Superior temporal gyrus (tissue), 1 donor: ENCODE measurements around the gene MYO15B.
"Not testable (repeated sequence)": the region's sequence is repeated elsewhere in the genome, so short reads cannot be mapped to it uniquely, and the experiment has no call there.

Experiments used
- DNase-seq: peaks from one replicate; pipeline ENCODE4 v3.0.0-alpha.2; 2016; ENCODE audit errors: extremely low spot score

MYO15B gene

DNA sequence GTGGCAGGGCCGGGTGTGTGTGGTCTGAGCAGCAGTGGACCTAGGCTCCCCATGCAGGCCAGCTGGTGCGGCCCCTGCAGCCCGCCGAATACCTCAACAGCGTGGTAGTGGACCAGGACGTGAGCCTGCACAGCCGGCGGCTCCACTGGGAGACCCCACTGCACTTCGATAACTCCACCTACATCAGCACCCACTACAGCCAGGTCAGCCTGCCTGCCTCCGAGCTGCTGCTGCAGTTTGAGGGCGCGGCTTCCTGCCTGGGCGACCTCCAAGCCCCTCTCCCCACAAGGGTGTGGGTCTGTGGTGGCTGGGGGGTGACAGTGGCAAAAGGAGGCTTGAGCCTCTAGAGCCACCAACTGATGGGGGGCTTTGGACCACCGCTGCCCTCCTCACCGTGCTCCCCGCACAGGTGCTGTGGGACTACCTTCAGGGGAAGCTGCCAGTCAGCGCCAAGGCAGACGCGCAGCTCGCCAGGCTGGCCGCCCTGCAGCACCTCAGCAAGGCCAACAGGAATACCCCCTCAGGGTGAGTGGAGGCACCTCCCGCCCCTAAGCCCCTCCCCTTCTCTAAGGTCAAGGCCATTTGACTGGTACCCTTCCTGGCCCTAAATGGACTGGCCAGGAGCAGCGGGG lies 37.2 kb downstream of the MYO15B start:
- no peak for DNase-seq

DNA sequence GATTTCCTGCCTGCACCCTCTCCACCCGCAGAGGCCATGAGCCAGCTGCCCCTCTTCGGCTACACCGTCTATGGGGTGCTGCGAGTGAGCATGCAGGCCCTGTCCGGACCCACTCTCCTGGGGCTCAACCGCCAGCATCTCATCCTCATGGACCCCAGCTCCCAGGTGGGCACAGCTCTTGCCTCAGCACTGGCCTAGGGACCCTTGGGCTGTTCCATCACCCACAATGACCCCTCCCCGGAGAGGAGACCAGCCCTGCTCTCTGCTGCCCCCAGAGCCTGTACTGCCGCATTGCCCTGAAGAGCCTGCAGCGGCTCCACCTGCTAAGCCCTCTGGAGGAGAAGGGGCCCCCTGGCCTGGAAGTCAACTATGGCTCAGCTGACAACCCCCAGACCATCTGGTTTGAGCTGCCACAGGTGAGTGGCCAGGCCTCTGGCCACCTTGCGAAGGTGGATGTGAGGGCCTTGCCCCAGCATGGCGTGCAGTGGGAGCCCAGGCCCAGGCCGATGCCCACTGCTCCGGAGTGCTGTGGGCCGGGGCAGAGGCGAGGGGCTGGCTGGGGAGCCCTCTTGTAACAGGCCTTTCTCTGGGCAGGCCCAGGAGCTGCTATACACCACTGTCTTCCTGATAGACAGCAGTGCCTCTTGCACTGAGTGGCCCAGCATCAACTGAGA lies 38.4 kb downstream of the MYO15B start:
- DNase-seq, result peak; percentile 40

DNA sequence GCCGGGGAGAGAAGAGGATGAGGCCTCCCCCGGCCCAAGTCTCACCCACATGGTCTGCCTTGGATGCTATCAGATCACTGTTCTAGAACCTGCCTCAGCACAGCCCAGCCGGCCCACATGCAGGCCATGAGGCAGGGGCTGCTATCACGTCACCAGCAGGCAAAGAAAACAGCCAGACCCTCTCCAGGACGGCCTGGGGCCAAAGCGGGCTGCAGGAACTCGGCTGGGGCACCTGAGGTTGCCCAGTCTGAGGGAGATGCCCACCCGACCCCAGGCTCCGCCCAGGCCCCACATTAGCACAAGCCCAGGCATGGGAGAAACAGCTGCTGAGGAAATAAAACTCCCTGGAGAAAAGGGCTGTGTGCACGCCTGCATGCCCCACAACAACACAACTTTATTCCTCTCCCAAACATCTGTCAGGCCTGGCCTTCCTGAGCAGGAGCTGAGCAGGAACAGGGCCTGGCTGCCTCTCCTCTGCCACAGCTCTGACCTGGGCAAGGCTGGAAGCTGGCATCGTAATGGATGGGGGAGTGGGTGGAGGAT lies 39.0 kb downstream of the MYO15B start:
- no peak for DNase-seq

DNA sequence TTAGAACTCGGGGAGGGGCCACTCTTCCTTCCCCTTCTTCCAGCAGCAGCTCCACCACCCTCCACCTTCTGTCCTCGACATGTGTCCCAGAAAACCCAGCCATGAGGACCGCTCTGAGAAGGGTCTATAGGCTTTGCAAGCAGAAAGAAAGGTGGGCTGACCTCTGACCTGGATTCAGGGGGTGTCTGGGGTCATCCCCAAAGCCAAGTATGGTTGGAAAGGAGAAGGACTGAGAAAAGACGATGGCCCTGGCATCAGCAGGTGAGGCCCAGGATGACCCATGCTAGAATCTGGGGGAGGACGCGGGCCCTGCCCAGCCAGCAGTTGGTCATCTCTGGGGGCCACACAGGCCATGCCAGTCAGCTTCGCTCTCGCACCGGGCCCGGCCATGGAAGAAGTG lies 39.5 kb downstream of the MYO15B start:
- no peak for DNase-seq

DNA sequence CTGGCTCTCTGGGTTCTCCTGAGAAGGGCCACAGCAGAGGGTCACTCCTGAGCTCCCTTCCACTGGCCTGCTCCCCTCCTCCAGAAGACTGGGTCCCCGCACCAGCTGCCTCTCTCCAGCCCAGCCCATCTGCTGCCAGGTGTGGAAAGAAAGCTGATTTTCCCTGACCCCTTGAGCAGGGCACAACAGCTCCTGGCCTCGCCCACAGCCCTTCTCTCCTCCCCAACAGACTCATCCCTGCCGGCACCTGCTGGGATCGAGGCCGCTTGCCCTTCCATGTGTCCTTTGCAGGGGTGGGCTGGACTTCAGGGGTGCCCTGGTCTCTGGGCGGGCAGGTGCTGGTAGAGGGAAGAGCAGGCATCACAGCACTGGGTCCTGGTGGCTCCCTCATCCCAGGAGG lies 40.8 kb downstream of the MYO15B start:
- DNase-seq, result no peak

DNA sequence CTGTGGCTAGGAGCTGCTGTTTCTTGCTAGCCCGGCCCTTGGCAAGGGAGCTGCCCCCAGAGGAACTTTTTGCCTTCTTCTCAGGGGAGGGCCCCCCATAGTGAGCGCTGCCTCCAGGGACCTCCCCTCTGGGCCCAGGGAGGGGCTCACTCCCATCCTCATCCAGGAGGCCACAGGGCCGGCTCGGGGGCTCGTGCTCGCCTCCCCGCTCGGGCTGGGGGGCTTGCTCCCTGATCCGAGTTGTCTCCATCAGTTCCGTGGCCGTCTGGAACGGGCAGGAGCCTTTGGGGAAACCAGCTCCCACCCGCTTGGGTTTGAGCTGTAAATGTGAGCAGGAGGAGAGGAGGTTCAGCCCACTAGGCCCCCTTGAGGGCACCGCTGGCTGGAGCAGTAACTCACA lies 41.6 kb downstream of the MYO15B start:
- DNase-seq, result no peak

DNA sequence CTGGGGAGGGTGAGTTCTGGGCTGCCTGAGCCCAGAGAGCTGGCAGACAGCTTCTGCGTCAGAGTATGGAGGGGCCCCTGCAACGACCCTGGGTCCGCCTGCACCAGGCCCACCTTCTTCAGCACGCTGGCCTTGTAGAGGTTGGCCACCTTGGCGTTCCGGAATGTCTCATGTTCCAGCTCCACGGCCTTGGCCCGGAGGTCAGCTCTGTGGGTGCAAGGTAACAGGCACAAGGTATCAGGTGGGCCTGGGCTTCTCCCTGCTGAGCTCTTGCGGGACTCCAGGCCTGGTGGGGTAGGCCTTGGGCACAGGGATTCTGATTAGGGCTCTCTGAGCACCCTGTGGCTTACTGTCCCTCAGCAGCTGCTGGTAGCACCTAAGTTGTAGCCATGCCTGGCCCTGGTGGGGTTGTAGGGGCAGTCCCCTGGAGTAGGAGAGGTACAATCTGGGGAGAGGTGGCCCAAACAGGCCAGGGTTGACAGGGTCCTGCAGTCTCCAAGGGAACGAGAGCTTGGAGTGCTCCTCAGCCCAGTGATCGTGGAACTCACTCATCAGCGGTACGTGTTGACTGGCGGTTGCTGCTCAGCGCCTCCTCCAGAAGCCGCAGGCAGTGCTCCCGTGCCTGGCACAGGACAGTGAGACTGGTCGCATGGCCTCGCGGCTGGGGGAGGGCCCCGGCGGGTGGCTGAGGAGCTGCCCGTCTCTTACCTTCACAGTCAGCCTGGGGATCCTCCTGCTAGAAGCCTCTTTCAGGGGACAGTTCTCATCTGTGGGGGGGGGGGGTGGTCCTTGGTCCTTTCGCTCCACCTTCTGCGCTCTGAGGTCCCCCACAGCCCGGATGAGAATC lies 42.7 kb downstream of the MYO15B start:
- no peak for DNase-seq

DNA sequence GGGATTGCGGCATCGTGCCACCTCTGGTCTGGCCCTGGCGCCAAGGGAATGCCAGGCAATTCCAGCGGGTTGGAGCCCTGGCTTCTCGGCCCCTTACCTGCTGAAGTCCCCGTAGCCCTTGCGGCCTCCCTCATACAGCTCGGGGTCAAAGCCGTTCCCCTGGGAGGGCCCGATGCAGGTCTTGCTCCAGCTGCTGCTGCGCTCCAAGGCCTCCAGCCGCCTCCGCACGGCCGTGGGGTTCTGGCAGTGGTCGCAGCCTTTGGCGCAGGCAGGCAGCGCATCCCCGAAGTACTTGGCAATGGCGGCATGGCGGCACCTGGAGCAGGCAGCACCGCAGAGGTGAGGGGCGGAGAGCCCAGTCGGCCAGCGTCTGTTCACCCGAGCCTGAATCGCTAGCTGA lies 43.8 kb downstream of the MYO15B start:
- no peak for DNase-seq

DNA sequence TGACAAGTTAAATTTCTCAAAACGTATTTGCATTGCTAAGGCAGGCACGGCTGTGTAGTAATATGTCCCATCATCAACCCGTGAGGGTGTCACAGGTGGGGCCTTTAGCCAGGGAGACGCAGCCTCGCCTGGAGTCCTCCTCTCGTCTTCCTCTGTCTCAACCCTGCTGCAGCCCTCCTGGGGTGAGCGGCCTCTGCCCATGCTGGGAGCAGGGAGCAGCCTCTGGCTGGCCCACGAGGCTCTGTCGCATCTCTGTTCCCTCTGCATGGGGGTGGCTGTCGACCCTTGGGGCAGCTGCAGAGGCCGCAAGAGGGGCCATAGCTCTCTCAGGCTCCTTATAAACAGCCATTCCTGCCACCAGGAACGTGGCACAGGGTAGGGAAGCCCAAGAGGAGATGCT lies 44.8 kb downstream of the MYO15B start:
- no peak for DNase-seq

DNA sequence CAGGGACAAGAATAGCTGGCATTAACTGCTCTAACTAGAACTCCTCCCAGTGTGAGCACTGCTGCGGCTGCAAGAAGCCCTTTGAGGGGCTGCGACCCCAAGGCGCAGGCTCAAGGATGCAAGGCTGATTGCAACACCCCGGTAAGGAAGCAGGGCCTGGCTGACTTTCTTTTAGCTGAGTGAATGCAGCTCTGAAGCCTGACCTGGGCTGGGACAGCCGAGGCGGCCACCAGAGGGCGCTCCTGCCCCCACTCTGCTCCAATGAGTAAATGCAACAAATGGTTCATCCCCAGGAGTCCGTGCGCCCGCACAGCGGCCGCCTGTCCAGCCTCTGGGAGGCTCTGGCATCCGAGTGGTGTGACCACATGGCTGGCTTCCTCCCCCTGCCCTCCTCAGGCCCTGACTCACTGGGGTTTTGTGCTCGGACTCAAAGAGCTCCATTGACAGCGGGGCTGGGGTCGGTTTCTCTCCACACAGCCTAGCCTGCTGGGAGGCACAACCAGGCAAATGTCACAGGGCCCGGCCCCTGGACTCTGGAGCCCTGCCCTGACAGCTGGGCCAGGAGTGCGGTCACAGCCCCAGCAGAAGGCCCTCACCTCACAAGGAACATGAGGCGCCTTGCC lies 45.4 kb downstream of the MYO15B start, which contains the start of gene SMIM5:
TSS of gene SMIM5 (plus strand) at position 572 of the 623 bp plus-strand sequence. CDS start 6,768 bp downstream, outside the sequence.
- peak; percentile 96 for DNase-seq

DNA sequence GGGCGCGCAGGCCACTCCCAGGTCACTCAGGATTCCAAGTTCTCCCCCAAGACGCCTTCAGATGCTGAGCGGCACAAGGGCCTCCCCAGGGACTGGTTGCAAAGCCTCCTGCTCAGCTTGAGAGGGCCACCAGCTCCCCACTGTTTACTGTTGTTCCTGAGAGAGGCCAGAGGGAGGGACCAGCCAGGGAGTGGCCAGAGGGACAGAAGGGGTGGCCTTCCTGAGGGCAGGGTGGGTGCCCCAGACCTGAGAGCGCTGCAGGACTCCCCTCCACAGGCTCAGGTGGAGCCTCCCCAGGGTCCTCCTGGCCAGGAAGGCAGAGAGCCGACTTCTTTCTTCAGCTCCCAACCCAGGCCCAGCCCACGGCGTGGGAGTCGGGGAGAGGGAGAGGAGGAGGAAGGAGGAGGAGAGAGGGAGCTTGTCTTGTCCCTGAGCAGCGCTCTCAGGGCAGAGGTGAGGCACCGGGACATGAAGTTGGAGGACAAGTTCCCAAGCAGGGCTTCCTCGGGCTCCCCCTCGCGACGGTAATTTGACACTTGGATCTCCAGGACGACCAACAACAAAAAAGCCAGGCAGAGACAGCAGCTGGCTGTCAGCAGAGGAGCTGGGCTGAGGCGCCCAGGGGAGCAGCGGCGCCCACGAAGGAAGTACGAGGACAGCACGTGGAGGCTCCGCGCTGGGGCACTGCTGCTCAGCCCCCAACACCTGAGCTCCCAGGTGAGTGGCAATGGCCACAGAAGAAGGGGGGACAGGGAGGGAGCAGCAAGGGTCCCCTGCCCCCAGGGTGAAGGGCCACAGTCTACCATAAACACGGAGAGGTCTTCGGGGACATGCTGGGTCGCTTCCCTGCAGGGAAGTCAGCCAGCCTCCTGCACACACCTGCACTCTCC lies 46.1 kb downstream of the MYO15B start:
- DNase-seq, result peak; percentile 89

DNA sequence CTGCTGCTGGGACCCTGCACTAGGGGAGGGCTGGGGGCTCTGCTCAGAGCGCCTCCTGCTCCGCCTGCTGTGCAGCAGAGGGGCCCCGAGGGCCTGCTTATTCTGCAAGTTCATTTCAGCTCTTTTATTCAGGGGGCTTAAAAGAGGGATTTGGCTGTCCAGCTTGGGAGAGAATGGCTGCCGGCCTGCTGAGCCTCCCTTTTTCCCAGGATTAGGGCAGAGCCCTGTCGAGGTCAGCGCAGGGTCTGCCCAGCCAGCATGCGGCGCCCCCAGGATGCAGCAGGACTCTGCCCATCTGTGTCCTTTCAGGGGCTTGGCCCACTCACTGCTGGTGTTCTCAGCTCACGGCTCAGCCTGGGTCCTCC lies 46.8 kb downstream of the MYO15B start:
- no peak for DNase-seq

DNA sequence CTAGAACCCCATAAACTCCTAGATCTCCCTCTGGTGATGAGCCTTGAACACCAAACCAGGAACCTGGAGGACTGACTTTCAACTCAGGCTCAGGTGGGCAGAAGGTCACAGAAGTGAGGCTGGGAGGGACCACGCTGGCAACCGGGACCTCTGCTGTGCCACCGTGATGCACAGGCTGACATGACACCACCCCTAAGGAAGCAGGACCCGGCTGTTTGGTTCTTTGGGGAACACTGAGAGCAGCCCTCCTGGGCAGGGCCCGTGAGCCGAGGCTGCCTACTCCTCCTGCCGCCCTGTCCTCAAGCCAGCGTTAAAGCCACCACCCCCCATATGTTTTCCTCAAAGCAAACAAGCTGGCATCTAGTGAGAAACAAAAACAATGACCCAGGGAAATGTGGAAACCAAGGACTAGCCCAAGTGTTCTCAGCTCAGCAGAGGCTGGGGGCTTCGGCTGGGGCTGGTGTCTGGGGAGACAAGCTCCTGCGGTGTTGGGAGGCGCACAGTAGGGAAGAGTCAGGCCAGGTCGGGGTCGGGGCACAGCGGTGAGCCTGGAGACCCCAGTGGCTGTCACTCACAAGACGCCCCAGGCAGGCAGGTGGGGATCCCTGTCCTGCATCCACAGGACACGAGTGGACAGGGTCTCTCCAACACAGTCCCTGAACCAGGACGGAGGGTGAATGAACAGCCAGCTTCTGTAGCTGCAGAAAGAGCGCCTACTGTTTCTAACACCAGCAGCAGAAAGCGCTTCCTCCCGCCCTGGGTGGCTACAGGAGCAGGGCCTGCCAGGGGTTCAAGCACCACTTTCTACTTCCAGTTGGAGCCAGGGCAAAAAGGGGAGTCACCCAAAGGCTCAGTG lies 47.4 kb downstream of the MYO15B start:
- DNase-seq, result peak; percentile 37

DNA sequence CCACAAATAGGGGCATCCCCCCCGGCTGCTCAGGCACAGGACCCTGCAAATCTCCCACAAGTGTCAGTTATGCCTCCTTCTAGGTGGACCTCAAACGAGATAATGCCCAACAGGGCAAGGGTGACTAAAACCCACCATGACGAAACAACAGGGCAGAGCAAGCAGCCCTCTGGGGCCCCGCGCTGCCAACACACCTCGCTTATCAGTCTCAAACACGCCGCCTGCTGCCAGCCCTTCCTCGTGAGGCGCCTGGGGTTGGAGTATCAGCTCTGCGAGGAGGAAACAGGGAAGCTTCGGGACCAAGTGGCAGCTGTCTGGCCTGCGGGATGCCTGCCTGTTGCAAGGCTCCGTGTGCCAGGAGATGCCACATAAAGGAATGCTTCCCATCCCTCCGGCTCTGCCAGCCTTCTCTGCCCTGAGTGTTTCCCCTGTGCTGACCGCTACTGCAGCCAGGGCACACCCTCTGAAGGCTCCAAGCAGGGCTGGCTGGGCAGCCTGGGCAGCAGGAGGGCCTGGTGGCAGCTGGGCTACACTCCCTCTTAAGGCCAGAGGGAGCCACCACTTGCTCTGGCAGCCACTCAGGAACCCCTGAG lies 48.1 kb downstream of the MYO15B start:
- peak; percentile 43 for DNase-seq

DNA sequence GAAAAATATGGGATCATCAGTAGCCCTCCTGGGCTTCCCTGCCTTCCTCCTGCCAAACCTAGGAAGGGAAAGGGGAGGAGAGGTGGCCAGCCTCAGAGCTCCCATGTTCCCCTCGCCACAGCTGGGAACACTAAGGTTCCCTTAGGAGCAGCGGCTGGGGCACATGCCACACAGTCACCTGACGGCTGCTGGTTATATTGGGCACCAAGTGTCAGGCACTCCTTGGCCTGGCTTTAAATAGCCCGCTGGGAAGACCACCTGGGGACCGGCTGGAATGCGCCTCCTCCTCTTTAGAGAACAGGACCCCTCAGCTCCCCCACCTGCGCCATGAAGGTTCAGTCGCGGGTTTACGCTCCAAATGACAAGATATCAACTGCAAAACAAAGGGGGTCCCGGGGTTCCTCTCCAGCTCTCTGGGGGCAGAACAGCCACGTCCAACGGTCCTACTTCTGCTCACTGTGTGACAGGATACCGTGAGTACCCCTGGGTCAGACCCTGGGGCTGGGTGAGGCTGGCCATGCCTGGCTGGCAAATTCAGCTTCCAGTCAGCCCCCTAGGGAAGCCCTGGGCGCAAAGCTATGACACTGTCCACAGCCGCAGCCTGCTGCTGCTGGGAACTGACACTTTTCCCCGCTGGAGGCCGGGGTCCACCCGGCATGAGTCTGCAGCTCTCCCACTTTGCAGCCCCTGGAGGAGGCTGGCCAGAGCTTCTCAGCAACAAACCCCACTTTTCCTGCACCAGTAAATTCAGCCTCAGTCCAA lies 49.0 kb downstream of the MYO15B start:
- DNase-seq, result no peak

DNA sequence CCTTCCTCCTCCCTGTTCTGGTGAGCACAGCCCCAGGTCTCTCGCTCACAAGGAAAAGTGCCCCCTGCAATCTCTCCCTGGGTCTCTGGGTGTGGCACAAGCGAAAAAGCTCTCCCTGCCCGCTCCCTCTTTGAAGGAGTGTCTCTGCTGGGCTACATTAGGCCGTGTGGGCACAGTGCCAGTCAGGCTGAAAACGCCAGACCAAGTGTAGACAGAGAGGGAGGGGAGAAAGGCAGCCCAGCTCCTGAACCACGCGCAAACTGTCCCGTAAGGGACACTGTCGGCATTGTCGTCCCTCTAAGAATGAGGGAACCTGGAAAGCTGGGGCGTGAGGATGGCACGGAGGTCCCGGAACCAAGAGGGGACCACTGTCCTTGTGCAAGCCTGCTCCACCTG lies 49.5 kb downstream of the MYO15B start:
- peak; percentile 56 for DNase-seq

DNA sequence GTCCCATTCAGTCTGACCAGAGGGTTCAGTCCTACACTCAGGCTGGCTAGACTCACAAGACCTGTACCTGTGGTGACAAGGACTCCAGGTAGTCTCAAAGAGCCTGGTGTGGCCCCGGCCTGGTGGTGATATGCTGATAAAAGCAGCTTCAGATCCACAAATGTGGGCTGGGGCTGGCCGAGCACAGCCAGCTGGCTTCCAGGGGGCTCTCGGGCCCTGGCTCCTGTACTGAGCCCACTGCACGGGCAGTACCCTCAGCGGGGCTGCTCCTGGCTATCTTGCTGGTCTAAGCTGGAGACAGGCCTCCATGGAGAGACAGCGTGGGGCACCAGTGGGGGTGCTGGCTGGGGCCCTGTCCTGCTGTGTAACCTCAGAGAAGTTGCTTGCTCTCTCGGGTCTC lies 50.0 kb downstream of the MYO15B start:
- DNase-seq, result no peak

DNA sequence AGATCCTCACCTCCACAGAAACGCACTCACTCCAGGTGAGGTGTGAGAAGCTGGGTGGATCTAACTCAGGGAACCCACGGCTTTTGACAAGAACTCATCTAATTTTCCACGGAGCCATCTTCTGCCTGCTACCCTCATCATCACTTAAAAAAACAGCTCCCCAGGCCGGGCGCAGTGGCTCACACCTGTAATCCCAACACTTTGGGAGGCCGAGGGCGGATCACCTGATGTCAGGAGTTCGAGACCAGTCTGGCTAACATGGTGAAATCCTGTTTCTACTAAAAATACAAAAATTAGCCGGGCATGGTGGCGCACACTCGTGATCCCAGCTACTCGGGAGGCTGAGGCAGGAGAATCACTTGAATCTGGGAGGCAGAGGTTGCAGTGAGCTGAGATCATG lies 50.4 kb downstream of the MYO15B start:
- DNase-seq, result not testable (repeated sequence)

DNA sequence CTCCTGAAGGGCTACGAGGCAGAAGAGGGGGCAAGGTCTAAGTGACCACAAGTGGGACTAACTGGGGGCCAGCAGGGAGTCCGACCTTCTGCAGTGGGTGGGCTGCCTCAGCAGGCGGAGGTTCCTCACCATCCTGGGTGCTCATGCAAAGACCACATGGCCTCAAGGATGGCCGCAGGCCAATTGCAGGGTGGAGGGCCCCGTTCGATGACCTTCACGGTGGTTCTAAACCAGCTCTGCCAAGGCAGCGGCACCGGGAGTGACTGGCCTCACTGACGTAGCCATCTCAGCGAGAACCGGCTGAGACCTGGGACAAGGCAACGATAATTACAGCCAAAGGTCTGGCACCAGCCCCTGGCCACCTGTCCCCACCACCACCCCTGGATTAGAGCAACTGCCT lies 51.3 kb downstream of the MYO15B start:
- DNase-seq, result no peak
